Hematopoietic multipotent progenitor cell treated with erythropoietin and hydrocortisone succinate and interleukin-3 and kit ligand, for 6 days (in vitro differentiated cells): ENCODE data around the gene ARHGAP30.
A peak's percentile ranks its signal among the peaks of the same experiment; 100 is the strongest.
"Not testable (repeated sequence)": the region's sequence is repeated elsewhere in the genome, so short reads cannot be mapped to it uniquely, and the experiment has no call there.

Experiments
- DNase-seq: peaks from one replicate; pipeline ENCODE4 v3.0.0-alpha.2; 2015

The ARHGAP30 gene

GRCh38 chr1:161070761-161071160 is 1.1 kb upstream of the ARHGAP30 start:
- DNase-seq = no peak

- DNase-seq = no peak
These were observed 450 bp downstream of the ARHGAP30 start for GRCh38 chr1:161069241-161069640.

- peak; percentile 90 for DNase-seq
These were observed 1.1 kb downstream of the ARHGAP30 start for GRCh38 chr1:161068306-161069234.

- DNase-seq = no peak
These were observed 3.0 kb downstream of the ARHGAP30 start for GRCh38 chr1:161066694-161067093.

- not testable (repeated sequence) for DNase-seq
These were observed 4.0 kb downstream of the ARHGAP30 start for GRCh38 chr1:161065681-161066080.

- not testable (repeated sequence) for DNase-seq
These were observed 5.8 kb downstream of the ARHGAP30 start for GRCh38 chr1:161063936-161064335.

- no peak for DNase-seq
These were observed 8.3 kb downstream of the ARHGAP30 start for GRCh38 chr1:161061419-161061818.

GRCh38 chr1:161059293-161059692 is 10.4 kb downstream of the ARHGAP30 start:
- DNase-seq = no peak

- DNase-seq = no peak
These were observed 14.9 kb downstream of the ARHGAP30 start for GRCh38 chr1:161054805-161055204.

- no peak for DNase-seq
These were observed 15.5 kb downstream of the ARHGAP30 start for GRCh38 chr1:161054232-161054631.

GRCh38 chr1:161052899-161053298 is 16.8 kb downstream of the ARHGAP30 start:
- DNase-seq = no peak

- DNase-seq = no peak
These were observed 18.5 kb downstream of the ARHGAP30 start for GRCh38 chr1:161051219-161051618.

- no peak for DNase-seq
These were observed 20.6 kb downstream of the ARHGAP30 start for GRCh38 chr1:161048949-161049722.

- no peak for DNase-seq
These were observed 22.0 kb downstream of the ARHGAP30 start for GRCh38 chr1:161047436-161048420.

- DNase-seq = no peak
These were observed 23.0 kb downstream of the ARHGAP30 start for GRCh38 chr1:161046605-161047228.

- DNase-seq = peak; percentile 99
These were observed 23.7 kb downstream of the ARHGAP30 start, which contains the start of gene USF1 for GRCh38 chr1:161045736-161046604. TSS of gene USF1 (minus strand) at chr1:161045977. CDS start at chr1:161043275, 2,702 bp downstream.

- peak; percentile 90 for DNase-seq
These were observed 24.6 kb downstream of the ARHGAP30 start for GRCh38 chr1:161044908-161045735.

GRCh38 chr1:161044535-161044907 is 25.2 kb downstream of the ARHGAP30 start:
- peak; percentile 17 for DNase-seq

- no peak for DNase-seq
These were observed 30.1 kb downstream of the ARHGAP30 start for GRCh38 chr1:161039546-161039945.

GRCh38 chr1:161039154-161039545 is 30.5 kb downstream of the ARHGAP30 start:
- DNase-seq = no peak
